ENCODE measurements around the gene SYT1. TPM values are rescaled to one million over a fixed set of nuclear protein-coding genes. Genes with fewer than 3 reads are reported as not detected.

SYT1 gene
- total and polyA plus RNA-seq, 2 of the 4 experiments (the other 2 are of a cell fraction) = 2.8 to 3.0 TPM

DNA sequence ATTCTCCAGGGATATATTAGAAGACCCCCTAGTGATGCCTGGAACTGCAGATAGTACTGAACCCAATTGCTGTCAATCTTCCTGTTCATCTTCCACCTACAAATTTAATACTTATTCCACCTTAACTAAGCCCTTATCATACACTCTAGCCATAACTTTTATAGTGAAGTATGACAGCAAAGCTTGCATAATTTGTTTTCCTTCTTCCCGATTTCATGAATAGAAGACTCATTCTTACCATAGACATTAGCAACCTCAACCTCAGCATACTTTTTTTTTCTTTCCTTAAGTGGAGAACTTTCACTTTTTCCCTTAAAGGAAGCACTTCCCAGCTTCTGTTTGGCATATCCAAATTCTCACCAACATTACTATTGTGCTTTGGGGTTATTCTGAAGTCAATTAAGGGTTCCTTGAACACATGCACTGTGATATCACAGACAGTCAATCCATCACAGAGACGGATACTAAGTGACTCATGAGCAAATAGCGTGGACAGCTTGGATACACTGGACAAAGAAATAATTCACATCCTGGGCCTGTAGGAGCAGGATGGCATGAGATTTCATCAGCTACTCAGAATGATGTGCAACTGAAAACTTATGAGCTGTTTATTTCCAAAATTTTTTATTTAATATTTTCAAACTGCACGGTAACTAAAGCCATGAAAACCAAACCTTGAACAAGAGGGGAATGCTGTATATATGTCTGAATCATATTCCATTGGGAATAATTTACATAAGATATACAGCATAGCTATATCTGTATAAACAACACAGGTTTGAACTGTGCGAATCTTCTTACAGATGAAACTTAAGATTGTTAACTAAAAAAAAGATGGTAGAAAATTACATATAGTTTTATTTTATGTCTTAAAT lies 63.9 kb downstream of the SYT1 start:
- Histone ChIP-seq H4K20me1 (ENCODE audit: insufficient read depth, low read length) (no peaks in the 10 kb centered on the region), H3K56ac (ENCODE audit: extremely low read depth, insufficient read depth, low read length) (no peak overlapping the region), H2AFZ (replicated peaks; ENCODE audit: low read length, poor library complexity) (no peak overlapping the region), H3K4me1 (ENCODE audit: control insufficient read depth, insufficient read depth, low read length) (peaks cover 3% of the 10 kb centered on the region), H3K9ac (ENCODE audit: low read depth, low read length) (no peak overlapping the region), H3K23ac (ENCODE audit: low read depth, low read length) (no peak overlapping the region), H3K36me3 (ENCODE audit: control insufficient read depth, insufficient read depth, low read length) (no peaks in the 10 kb centered on the region), H4K91ac (ENCODE audit: insufficient read depth, low read depth, low read length) (no peak overlapping the region), H2BK20ac (ENCODE audit: low read depth, low read length) (no peak overlapping the region), H3K27me3 (ENCODE audit: control insufficient read depth, insufficient read depth, low read length) (no peaks in the 10 kb centered on the region), H4K8ac (ENCODE audit: low read depth in 2 of 2, low read length in 2 of 2) (no peak overlapping the region), H2BK15ac (ENCODE audit: low read depth, low read length) (no peak overlapping the region), H2BK5ac (ENCODE audit: low read depth, low read length, poor library complexity, severe bottlenecking) (no peak overlapping the region), H2AK5ac (ENCODE audit: low read depth, low read length) (no peak overlapping the region), H3K18ac (ENCODE audit: low read depth, low read length) (no peak overlapping the region), H4K5ac (ENCODE audit: low read depth, low read length) (no peak overlapping the region), H3K4ac (ENCODE audit: low read depth, low read length) (no peak overlapping the region), H3K9me3 (ENCODE audit: control insufficient read depth, insufficient read depth, low read length) (no peaks in the 10 kb centered on the region), H3K4me2 (ENCODE audit: low read depth, low read length) (peak overlapping the region; percentile 68), H2AK9ac (replicated peaks; ENCODE audit: low read depth, low read length, poor library complexity) (no peak overlapping the region), H3K27ac (ENCODE audit: insufficient read depth, low read length) (peak overlapping the region; percentile 40; the same call in 1 of the 2 replicates), H3K4me3 (ENCODE audit: insufficient read depth, low read depth, low read length) (peak overlapping the region; percentile 10; the same call in 1 of the 2 replicates), H2BK120ac (ENCODE audit: low read depth, low read length) (0 out of 2 replicates have a peak overlapping the region, but pooled peaks have one; percentile 56), H3K9me1 (ENCODE audit: insufficient read depth, low read length) (no peaks in the 10 kb centered on the region), H3K14ac (replicated peaks; ENCODE audit: low read depth, low read length) (no peak overlapping the region), H3K79me1 (ENCODE audit: low read depth in 1 of 2, low read length in 2 of 2) (no peaks in the 10 kb centered on the region)
- WGBS, 2 experiments (ENCODE audit: extremely low coverage in 2 of 2, insufficient read length in 1 of 2) = 10% methylated on average over 2 of the region's 5 CpGs; no CpG with 5 or more reads in 1 of the 2 experiments
- dilution Hi-C loops (cut with HindIII; ENCODE audit: low sequenced_read_pairs, unreplicated experiment) (no loop called here), in situ Hi-C loops (cut with MboI; ENCODE audit: low sequenced_read_pairs) (no loop called here), intact Hi-C loops (cut with micrococcal nuclease) (no loop called here)
- DNase-seq (peak; percentile 93), ATAC-seq (ENCODE audit: low read depth) (peak; percentile 87)
- ChIA-PET CTCF (no interaction called here), POLR2A (ENCODE audit: unreplicated experiment) (no interaction called here)
- no TSS peak for BruUV-seq (replicated peaks)
- TF ChIP-seq FOS (IDR thresholded peaks at IDR 0.05; ENCODE audit: low read depth, low read length) (peak; percentile 37; the same call in 1 of the 2 replicates), CEBPB (IDR thresholded peaks at IDR 0.05; ENCODE audit: low read depth, low read length) (peak; percentile 91), RFX5 (IDR thresholded peaks at IDR 0.05; ENCODE audit: low read depth, low read length) (no peak)
